ENCODE measurements around the gene NDUFA7. TPM values are rescaled to one million over a fixed set of nuclear protein-coding genes. Genes with fewer than 3 reads are reported as not detected.
A peak's percentile ranks its signal among the peaks of the same experiment; 100 is the strongest.
"Not testable (repeated sequence)": the region's sequence is repeated elsewhere in the genome, so short reads cannot be mapped to it uniquely, and the experiment has no call there.

NDUFA7 gene
- polyA plus RNA-seq, 3 donors: 38.0 to 55.0 (median 52.7) TPM

- DNase-seq (ENCODE audit: extremely low read depth in 1 of 11, low read depth in 9 of 11, low spot score in 4 of 11): no peak
Observed at GRCh38 chr19:8329996-8330395, 8.8 kb upstream of the NDUFA7 start.

GRCh38 chr19:8325454-8325853, 4.3 kb upstream of the NDUFA7 start:
- no peak for DNase-seq (ENCODE audit: extremely low read depth in 1 of 11, low read depth in 9 of 11, low spot score in 4 of 11)

GRCh38 chr19:8324186-8325050, 3.2 kb upstream of the NDUFA7 start:
- no peak for DNase-seq (ENCODE audit: extremely low read depth in 1 of 11, low read depth in 9 of 11, low spot score in 4 of 11)

- no peak for DNase-seq (ENCODE audit: extremely low read depth in 1 of 11, low read depth in 9 of 11, low spot score in 4 of 11)
Observed at GRCh38 chr19:8323781-8324185, 2.6 kb upstream of the NDUFA7 start.

GRCh38 chr19:8322638-8322997, 1.4 kb upstream of the NDUFA7 start:
- no peak for DNase-seq (ENCODE audit: extremely low read depth in 1 of 11, low read depth in 9 of 11, low spot score in 4 of 11)

- DNase-seq (ENCODE audit: extremely low read depth in 1 of 11, low read depth in 9 of 11, low spot score in 4 of 11): no peak
Observed at GRCh38 chr19:8321986-8322637, 937 bp upstream of the NDUFA7 start.

- DNase-seq (ENCODE audit: extremely low read depth in 1 of 11, low read depth in 9 of 11, low spot score in 4 of 11): no peak
Observed at GRCh38 chr19:8320564-8321066, 560 bp downstream of the NDUFA7 start.

- no peak for DNase-seq (ENCODE audit: extremely low read depth in 1 of 11, low read depth in 9 of 11, low spot score in 4 of 11)
Observed at GRCh38 chr19:8319807-8320520, 1.2 kb downstream of the NDUFA7 start.

GRCh38 chr19:8318835-8319234, 2.3 kb downstream of the NDUFA7 start:
- not testable (repeated sequence) for DNase-seq (ENCODE audit: extremely low read depth in 1 of 11, low read depth in 9 of 11, low spot score in 4 of 11)

DNA sequence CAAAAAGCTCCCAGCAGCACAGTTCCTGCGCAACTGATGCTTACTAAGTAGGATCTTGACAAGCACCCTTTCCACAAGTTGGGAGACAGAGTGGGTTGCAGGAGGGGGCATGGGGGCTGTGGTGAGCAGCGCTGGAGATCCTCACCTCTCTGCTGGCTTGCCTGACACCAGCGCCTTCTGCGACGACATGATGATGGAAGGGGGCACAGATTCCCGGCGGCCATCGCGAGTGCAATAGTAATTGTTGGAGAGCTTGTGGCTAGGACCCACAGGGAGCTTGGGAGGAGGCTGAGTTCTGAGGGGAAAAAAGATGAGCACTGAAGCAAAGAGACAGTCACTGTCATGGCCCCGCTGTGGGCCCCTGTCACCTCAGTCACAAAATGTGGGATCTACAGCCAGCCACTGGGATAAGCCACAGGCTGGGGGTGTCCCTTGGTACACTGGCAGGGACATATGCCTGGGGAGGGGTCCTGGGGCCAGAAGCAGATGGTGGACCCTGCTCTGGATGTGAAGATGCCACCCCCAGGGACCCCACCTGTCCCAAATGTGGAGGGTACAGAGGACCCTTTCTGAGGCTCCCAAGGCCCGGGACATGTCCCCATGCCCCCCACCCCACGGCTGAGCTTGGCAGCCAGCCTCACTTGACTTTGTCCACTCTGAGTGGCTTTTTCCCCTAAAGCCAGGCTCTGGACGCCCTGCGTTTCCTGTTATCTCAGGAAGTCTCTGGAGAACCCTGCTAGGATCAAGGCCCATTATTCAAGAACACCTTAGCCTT, 4.6 kb downstream of the NDUFA7 start:
- no peak for DNase-seq (ENCODE audit: extremely low read depth in 1 of 11, low read depth in 9 of 11, low spot score in 4 of 11)

DNA sequence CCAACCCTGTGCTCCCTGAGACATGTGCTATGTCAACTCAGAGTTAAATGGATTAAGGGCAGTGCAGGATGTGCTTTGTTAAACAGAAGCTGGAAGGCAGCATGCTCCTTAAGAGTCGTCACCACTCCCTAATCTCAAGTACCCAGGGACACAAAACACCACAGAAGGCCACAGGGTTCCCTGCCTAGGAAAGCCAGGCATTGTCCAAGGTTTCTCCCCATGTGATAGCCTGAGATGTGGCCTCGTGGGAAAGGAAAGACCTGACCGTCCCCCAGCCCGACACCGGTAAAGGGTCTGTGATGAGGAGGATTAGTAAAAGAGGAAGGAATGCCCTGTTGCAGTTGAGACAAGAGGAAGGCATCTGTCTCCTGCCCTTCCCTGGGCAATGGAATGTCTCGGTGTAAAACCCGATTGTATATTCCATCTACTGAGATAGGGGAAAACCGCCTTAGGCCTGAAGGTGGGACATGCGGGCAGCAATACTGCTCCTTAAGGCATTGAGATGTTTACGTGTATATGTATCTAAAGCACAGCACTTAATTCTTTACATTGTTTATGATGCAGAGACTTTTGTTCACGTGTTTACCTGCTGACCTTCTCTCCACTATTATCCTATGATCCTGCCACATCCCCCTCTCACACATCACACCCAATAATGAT, 6.1 kb downstream of the NDUFA7 start:
- DNase-seq (ENCODE audit: extremely low read depth in 1 of 11, low read depth in 9 of 11, low spot score in 4 of 11): not testable (repeated sequence)

- DNase-seq (ENCODE audit: extremely low read depth in 1 of 11, low read depth in 9 of 11, low spot score in 4 of 11): no peak
Observed at GRCh38 chr19:8311461-8312260, 9.5 kb downstream of the NDUFA7 start.

DNA sequence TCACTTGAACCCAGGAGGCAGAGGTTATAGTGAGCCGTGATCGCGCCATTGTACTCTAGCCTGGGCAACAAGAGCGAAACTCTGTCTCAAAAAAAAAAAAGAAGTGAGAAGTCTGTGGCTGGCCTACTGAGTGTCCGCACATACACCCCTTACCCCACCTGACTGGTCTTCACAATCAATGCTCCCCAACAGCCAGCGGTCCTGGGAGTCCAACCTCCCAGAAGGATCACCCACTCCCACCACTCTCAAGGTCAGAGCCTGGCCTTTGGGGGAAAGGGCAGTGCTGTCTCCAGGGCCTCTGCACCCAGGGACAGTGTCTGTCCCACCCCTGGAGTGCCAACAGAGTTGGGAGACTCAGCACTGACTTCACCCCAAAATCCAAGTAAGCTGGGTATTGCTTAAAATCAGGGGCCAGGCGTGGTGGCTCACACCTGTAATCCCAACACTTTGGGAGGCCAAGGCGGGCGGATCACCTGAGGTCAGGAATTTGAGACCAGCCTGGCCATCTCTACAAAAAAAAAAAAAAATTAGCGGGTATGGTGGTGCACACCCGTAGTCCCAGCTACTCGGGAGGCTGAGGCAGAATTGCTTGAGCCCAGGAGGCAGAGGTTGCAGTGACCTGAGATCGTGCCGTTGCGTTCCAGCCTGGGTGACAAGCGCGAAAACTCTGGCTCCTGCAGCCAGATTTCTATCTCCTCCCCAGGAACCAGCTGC, 10.7 kb downstream of the NDUFA7 start:
- DNase-seq (ENCODE audit: extremely low read depth in 1 of 11, low read depth in 9 of 11, low spot score in 4 of 11): no peak

- DNase-seq (ENCODE audit: extremely low read depth in 1 of 11, low read depth in 9 of 11, low spot score in 4 of 11): no peak
Observed at GRCh38 chr19:8308891-8309291, 12.3 kb downstream of the NDUFA7 start.

DNA sequence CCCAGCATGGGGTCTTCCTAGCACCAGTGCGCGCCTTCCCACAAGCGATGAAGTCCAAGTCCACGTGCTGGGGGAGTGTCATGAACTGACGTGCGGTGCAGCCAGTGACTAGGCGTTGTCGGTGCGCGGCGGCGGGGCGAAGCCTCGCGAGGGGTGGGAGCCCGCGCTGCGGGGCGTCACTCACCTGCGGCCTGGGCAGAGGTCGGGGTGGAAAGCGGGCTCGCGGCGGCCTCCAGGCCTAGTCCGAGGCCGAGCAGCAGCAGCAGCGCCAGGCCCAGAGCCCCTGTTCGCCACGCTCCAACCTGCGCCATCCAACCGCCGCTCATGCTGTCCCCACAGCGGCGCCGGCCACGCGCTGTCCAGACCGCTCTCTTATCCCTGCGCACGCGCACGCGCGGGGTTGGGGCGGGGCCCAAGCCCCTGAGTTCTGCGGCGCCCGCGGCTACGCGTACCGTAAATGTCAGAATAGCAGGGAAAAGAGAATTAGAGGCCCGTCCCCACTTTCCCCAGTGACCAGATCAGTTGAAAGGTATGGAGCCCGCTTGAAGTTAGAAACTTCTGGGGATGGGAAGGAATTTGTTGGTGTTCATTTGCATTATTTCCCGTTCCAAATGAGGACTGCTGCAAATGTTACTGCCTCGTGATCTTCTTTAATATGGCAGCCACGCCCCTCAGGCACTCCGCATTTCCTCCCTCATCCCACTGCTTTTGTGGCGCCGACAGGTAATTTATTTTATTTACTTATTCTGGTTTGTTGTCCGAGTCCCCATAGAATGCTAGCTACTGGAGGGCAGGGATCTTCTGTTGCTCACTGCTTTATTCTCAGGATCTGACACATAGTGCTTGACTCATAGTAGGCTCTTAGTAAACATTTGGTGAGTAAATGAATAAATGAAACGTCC, 13.0 kb downstream of the NDUFA7 start, which contains the start of gene CD320:
CD320 (minus strand) TSS at position 394 of the 902 bp plus-strand sequence; CDS start at position 326, 68 bp downstream.
- DNase-seq (ENCODE audit: extremely low read depth in 1 of 11, low read depth in 9 of 11, low spot score in 4 of 11): peak; percentile 72 to 94 (median 86)

GRCh38 chr19:8307400-8307964, 13.7 kb downstream of the NDUFA7 start:
- DNase-seq (ENCODE audit: extremely low read depth in 1 of 11, low read depth in 9 of 11, low spot score in 4 of 11): no peak

Measured in renal cortex interstitium (tissue), 11 donors.